Naive thymus-derived CD4-positive, alpha-beta T cell (primary cell): ENCODE data around the gene PSME3. TPM values are rescaled to one million over a fixed set of nuclear protein-coding genes. Genes with fewer than 3 reads are reported as not detected.

Experiments
- ATAC-seq: fragments of 150-1000 bp; cut with Tn5 transposase; 2 replicates; pipeline ENCODE4 v1.10.0; 2021; ENCODE audit warnings: mild to moderate bottlenecking, moderate library complexity
- CTCF ChIA-PET: fragments of 350-600 bp; sonication (Branson Sonifier 250); formaldehyde crosslinking; loops from one replicate; lab custom pipeline; 2021; ENCODE audit warnings: antibody characterized with exemption; lab: Charles Lee
- POLR2A ChIA-PET: fragments of 350-600 bp; sonication (Branson Sonifier 250); formaldehyde crosslinking; loops from one replicate; lab custom pipeline; 2021; ENCODE audit warnings: antibody characterized with exemption, inconsistent platforms; lab: Charles Lee
- DNase-seq, 9 donors: peaks; one replicate each; pipeline versions ENCODE4 v3.0.0 to v3.0.0-alpha.2; 2020 to 2022; ENCODE audit warnings: mixed read lengths in 1 of 9
- H3K27ac ChIP-seq: one replicate; pipeline ENCODE4 v1.7.0; 2013; ENCODE audit warnings: mild to moderate bottlenecking, low read depth, low read length, moderate library complexity
- H3K27me3 ChIP-seq, 2 donors: one replicate each; pipeline ENCODE4 v1.7.0; 2013; ENCODE audit warnings: low read length in 2 of 2, mild to moderate bottlenecking in 2 of 2, moderate library complexity in 2 of 2; ENCODE audit not compliant: control insufficient read depth in 2 of 2, insufficient read depth in 2 of 2
- H3K36me3 ChIP-seq, 3 experiments: 1 replicate in 2 of 3; 2 replicates in 1 of 3; pipeline ENCODE4 v1.7.0; 2013; ENCODE audit warnings: low read length in 3 of 3, mild to moderate bottlenecking in 3 of 3, moderate library complexity in 1 of 3; ENCODE audit not compliant: insufficient read depth in 3 of 3, control insufficient read depth in 2 of 3
- H3K4me1 ChIP-seq, 2 donors: one replicate each; pipeline ENCODE4 v1.7.0; 2013; ENCODE audit warnings: low read length in 2 of 2, mild to moderate bottlenecking in 2 of 2, moderate library complexity in 1 of 2; ENCODE audit not compliant: control insufficient read depth in 2 of 2, insufficient read depth in 2 of 2
- H3K4me3 ChIP-seq: 2 replicates; pipeline ENCODE4 v1.7.0; 2013; ENCODE audit warnings: mild to moderate bottlenecking, low read length
- H3K9me3 ChIP-seq, 3 experiments: 1 replicate in 2 of 3; 2 replicates in 1 of 3; pipeline ENCODE4 v1.7.0; 2013; ENCODE audit warnings: low read length in 3 of 3; ENCODE audit not compliant: control insufficient read depth in 2 of 3
- H3K27ac Mint-ChIP-seq, 9 donors: one replicate each; pipeline ENCODE4 v1.8.0; 2020 to 2022; ENCODE audit warnings: mixed read lengths in 9 of 9, mild to moderate bottlenecking in 8 of 9, moderate library complexity in 5 of 9, inconsistent platforms in 2 of 9
- H3K27me3 Mint-ChIP-seq, 5 donors: one replicate each; pipeline ENCODE4 v1.8.0; 2021 to 2022; ENCODE audit warnings: mixed read lengths in 5 of 5, mild to moderate bottlenecking in 1 of 5
- H3K36me3 Mint-ChIP-seq, 5 donors: one replicate each; pipeline ENCODE4 v1.8.0; 2020 to 2022; ENCODE audit warnings: mixed read lengths in 5 of 5, mild to moderate bottlenecking in 3 of 5, inconsistent platforms in 1 of 5
- H3K4me1 Mint-ChIP-seq, 7 donors: one replicate each; pipeline ENCODE4 v1.8.0; 2020 to 2022; ENCODE audit warnings: mixed read lengths in 7 of 7, mild to moderate bottlenecking in 3 of 7, inconsistent platforms in 1 of 7
- H3K4me3 Mint-ChIP-seq, 10 donors: one replicate each; pipeline ENCODE4 v1.8.0; 2020 to 2022; ENCODE audit warnings: mild to moderate bottlenecking in 10 of 10, mixed read lengths in 10 of 10, moderate library complexity in 6 of 10, inconsistent platforms in 2 of 10
- H3K9me3 Mint-ChIP-seq, 11 donors: one replicate each; pipeline ENCODE4 v1.8.0; 2020 to 2022; ENCODE audit warnings: mixed read lengths in 11 of 11, mild to moderate bottlenecking in 4 of 11, inconsistent platforms in 1 of 11, moderate library complexity in 1 of 11
- intact Hi-C, 2 donors: fragments of 100-400 bp; cut with micrococcal nuclease; formaldehyde crosslinking; loops; one replicate each; pipeline ENCODE4 v1.15.1; 2023
- polyA plus RNA-seq, 2 donors: library from polyadenylated mRNA; unstranded; fragments of 300-500 nt; fragmentation: Illumina TruSeq; gene quantifications; one replicate each; pipeline ENCODE4 v1.2.3, GENCODE V29; 2021
- total RNA-seq, 6 experiments: library from RNA in 5 of 6; stranded (reverse) in 5 of 6; gene quantifications; 1 replicate in 5 of 6; 2 replicates in 1 of 6; pipeline ENCODE4 v1.2.3 and lab custom pipeline; 2021 to 2026

Gene PSME3
- total RNA-seq (100 to 1,000 TPM in 1 of 5 experiments, 10 to 100 TPM in 4; 53.8 to 116 (median 65.9) TPM), polyA plus RNA-seq (100 to 1,000 TPM; 109 to 116 TPM), total RNA-seq (lab: John Stamatoyannopoulos, UW) (33.7 reads per million, percentile 62 among the genes with 10 or more reads in this experiment)

- Mint-ChIP-seq H3K36me3 (peaks cover 0 to 14% (median 9%) of the 10 kb centered on the region in 5 donors), H3K4me1 (peaks cover 11 to 40% (median 33%) of the 10 kb centered on the region in 7 donors), H3K4me3 (peak within 1 kb of the TSS; percentile 95 to 98 (median 97)), H3K27me3 (peaks cover 0 to 8% (median 2%) of the 10 kb centered on the region in 5 donors), H3K27ac (peak within 1 kb of the TSS; percentile 97 to 100 (median 99)), H3K9me3 (peaks cover 0 to 5% (median 0%) of the 10 kb centered on the region in 11 donors)
- intact Hi-C loops, result loop anchor here (1.0 to 2.0 kb wide), 5 partner anchors 9 to 338 kb away; partner anchors contain the start of genes BECN1 (in 2 of the 2), RPL27 (in 2 of the 2), NBR1 (in 1 of the 2) and PTGES3L (in 1 of the 2)
- H3K9me3 ChIP-seq, result no peaks in the 10 kb centered on the region
- peak within 1 kb of the TSS; percentile 98 for H3K27ac ChIP-seq
- peaks cover 7 to 31% (median 9%) of the 10 kb centered on the region in 3 experiments for H3K36me3 ChIP-seq
- no peaks in the 10 kb centered on the region for H3K27me3 ChIP-seq
- CTCF ChIA-PET, result interaction anchor here (0.6 to 1.5 kb wide), 3 partner anchors 9 to 296 kb away, joined by 3 to 5 read pairs (median 4); partner anchors contain the start of genes AOC2 and BECN1
- H3K4me1 ChIP-seq, result peaks cover 10 to 16% of the 10 kb centered on the region in 2 donors
- POLR2A ChIA-PET, result interaction anchor here (0.5 to 3.8 kb wide), 9 partner anchors 10 to 527 kb away, joined by 3 to 40 read pairs (median 6); partner anchors contain the start of genes BECN1, COA3, RPL27 and VPS25
- H3K4me3 ChIP-seq, result peak within 1 kb of the TSS; percentile 100
- peak; percentile 83 to 91 (median 89) for DNase-seq
- ATAC-seq, result peak; percentile 94
Observed at GRCh38 chr17:42832934-42833766, at the start of gene PSME3. Gene PSME3 (plus strand): TSS chr17:42833397. CDS start chr17:42833632, 235 bp downstream.

- ATAC-seq (no peak), DNase-seq (no peak)
- ChIA-PET CTCF (no interaction called here), POLR2A (no interaction called here)
- Mint-ChIP-seq H3K27ac (no peak overlapping the region), H3K4me3 (peak overlapping the region in 2 of 10 donors; percentile 29 to 53), H3K27me3 (peaks cover 60 to 83% (median 69%) of the 10 kb centered on the region in 5 donors), H3K9me3 (peaks cover 0 to 5% (median 0%) of the 10 kb centered on the region in 11 donors), H3K4me1 (peaks cover 16 to 43% (median 31%) of the 10 kb centered on the region in 7 donors), H3K36me3 (peaks cover 5 to 20% (median 11%) of the 10 kb centered on the region in 5 donors)
- intact Hi-C loops, result no loop called here
- H3K27me3 ChIP-seq, result peaks cover 0 to 28% of the 10 kb centered on the region in 2 donors
- no peak overlapping the region for H3K27ac ChIP-seq
- H3K9me3 ChIP-seq, result no peaks in the 10 kb centered on the region
- H3K4me1 ChIP-seq, result peaks cover 6 to 16% of the 10 kb centered on the region in 2 donors
- H3K36me3 ChIP-seq, result peaks cover 0 to 15% (median 3%) of the 10 kb centered on the region in 3 experiments
- H3K4me3 ChIP-seq, result no peak overlapping the region
Observed at GRCh38 chr17:42783791-42784138, 49.4 kb upstream of the PSME3 start.

GRCh38 chr17:42784409-42784808 is 48.8 kb upstream of the PSME3 start:
- ATAC-seq, result no peak
- H3K27ac Mint-ChIP-seq, result no peak overlapping the region
- Histone ChIP-seq H3K27me3 (peaks cover 0 to 28% of the 10 kb centered on the region in 2 donors), H3K27ac (no peak overlapping the region), H3K9me3 (no peaks in the 10 kb centered on the region), H3K4me1 (peaks cover 6 to 16% of the 10 kb centered on the region in 2 donors), H3K36me3 (peaks cover 0 to 8% (median 0%) of the 10 kb centered on the region in 3 experiments), H3K4me3 (no peak overlapping the region)
- DNase-seq, result no peak
- peak overlapping the region in 9 of 10 donors; percentile 17 to 78 (median 53) for H3K4me3 Mint-ChIP-seq
- peaks cover 60 to 84% (median 75%) of the 10 kb centered on the region in 5 donors for H3K27me3 Mint-ChIP-seq
- H3K4me1 Mint-ChIP-seq, result peaks cover 15 to 39% (median 30%) of the 10 kb centered on the region in 7 donors
- H3K9me3 Mint-ChIP-seq, result peaks cover 0 to 5% (median 0%) of the 10 kb centered on the region in 11 donors
- H3K36me3 Mint-ChIP-seq, result peaks cover under 1 to 15% (median 5%) of the 10 kb centered on the region in 5 donors
- intact Hi-C loops, result no loop called here
- POLR2A ChIA-PET, result no interaction called here
- CTCF ChIA-PET, result interaction anchor here (0.5 kb wide), 1 partner anchor 543 kb away, joined by 3 read pairs; no protein-coding TSS in a partner anchor

GRCh38 chr17:42784811-42785592 is 48.2 kb upstream of the PSME3 start:
- ChIA-PET CTCF (interaction anchor here (0.5 kb wide), 1 partner anchor 544 kb away, joined by 3 read pairs; no protein-coding TSS in a partner anchor), POLR2A (interaction anchor here (0.6 kb wide), 1 partner anchor 51 kb away, joined by 3 read pairs; no protein-coding TSS in a partner anchor)
- peaks cover 0 to 2% (median 0%) of the 10 kb centered on the region in 3 experiments for H3K36me3 ChIP-seq
- peaks cover 6 to 16% of the 10 kb centered on the region in 2 donors for H3K4me1 ChIP-seq
- no peak overlapping the region for H3K27ac ChIP-seq
- H3K27me3 Mint-ChIP-seq, result peaks cover 60 to 81% (median 73%) of the 10 kb centered on the region in 5 donors
- H3K27me3 ChIP-seq, result peaks cover 0 to 28% of the 10 kb centered on the region in 2 donors
- peaks cover 11 to 35% (median 26%) of the 10 kb centered on the region in 7 donors for H3K4me1 Mint-ChIP-seq
- H3K9me3 Mint-ChIP-seq, result peaks cover 0 to 5% (median 0%) of the 10 kb centered on the region in 11 donors
- intact Hi-C loops, result no loop called here
- peaks cover 0 to 11% (median 0%) of the 10 kb centered on the region in 5 donors for H3K36me3 Mint-ChIP-seq
- peak overlapping the region; percentile 12 to 78 (median 52) for H3K4me3 Mint-ChIP-seq
- no peak for ATAC-seq
- DNase-seq, result no peak
- H3K4me3 ChIP-seq, result no peak overlapping the region
- no peaks in the 10 kb centered on the region for H3K9me3 ChIP-seq
- peak overlapping the region in 1 of 9 donors; percentile 26 for H3K27ac Mint-ChIP-seq

GRCh38 chr17:42787266-42787665 is 45.9 kb upstream of the PSME3 start:
- Histone ChIP-seq H3K27ac (no peak overlapping the region), H3K4me1 (peaks cover 6 to 16% of the 10 kb centered on the region in 2 donors), H3K36me3 (no peaks in the 10 kb centered on the region), H3K27me3 (peaks cover 0 to 19% of the 10 kb centered on the region in 2 donors), H3K9me3 (no peaks in the 10 kb centered on the region), H3K4me3 (no peak overlapping the region)
- intact Hi-C loops, result no loop called here
- Mint-ChIP-seq H3K36me3 (peaks cover 0 to 11% (median 0%) of the 10 kb centered on the region in 5 donors), H3K9me3 (peaks cover 0 to 6% (median 0%) of the 10 kb centered on the region in 11 donors), H3K4me3 (peak overlapping the region in 1 of 10 donors; percentile 79), H3K4me1 (peaks cover 7 to 28% (median 24%) of the 10 kb centered on the region in 7 donors), H3K27ac (no peak overlapping the region), H3K27me3 (peaks cover 51 to 72% (median 62%) of the 10 kb centered on the region in 5 donors)
- ChIA-PET CTCF (no interaction called here), POLR2A (interaction anchor here (1.0 kb wide), 1 partner anchor 11 kb away, joined by 3 read pairs; no protein-coding TSS in a partner anchor)
- no peak for ATAC-seq
- DNase-seq, result no peak
